NCI-H748 treated with DMSO at 0.1 percent for 48 hours (cell line): Measurements from ENCODE around the gene SHISAL2A.
"Not testable (repeated sequence)": the region's sequence is repeated elsewhere in the genome, so short reads cannot be mapped to it uniquely, and the experiment has no call there.

Experiments used
- DNase-seq: peaks from one replicate; lab custom pipeline; 2025; lab: John Stamatoyannopoulos, UW

Gene SHISAL2A

DNA sequence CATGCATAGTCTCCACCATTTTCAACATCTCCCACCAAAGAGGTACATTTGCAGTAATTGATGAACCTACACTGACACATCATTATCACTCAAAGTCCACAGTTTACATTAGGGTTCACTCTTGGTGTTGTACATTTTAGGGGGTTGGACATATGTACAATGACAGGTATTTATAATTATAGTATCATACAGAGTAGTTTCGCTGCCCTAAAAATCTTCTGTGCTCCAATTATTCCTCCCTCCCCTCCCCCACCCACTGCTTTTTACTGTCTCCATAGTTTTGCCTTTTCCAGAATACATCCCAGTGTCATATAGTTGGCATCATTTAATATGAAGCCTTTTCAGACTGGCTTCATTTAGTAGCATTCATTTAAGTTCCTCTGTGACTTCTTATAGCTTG is 51.6 kb downstream of the SHISAL2A start:
- no peak for DNase-seq

DNA sequence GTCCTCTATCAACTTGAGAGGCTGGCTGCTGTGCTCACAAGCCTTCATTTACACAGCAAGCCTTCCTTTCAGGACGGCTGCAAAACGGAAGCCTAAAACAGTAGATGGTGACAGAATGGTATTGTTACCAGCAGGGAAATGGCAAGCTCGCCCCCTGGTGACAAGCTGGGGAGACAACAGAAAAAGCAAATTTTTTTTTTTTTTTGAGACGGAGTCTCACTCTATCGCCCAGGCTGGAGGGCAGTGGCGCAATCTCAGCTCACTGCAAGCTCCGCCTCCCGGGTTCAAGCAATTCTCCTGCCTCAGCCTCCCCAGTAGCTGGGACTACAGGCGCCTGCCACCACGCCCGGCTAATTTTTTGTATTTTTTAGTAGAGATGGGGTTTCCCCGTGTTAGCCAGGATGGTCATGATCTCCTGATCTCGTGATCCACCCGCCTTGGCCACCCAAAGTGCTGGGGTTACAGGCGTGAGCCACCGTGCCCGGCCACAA is 53.3 kb downstream of the SHISAL2A start:
- DNase-seq = peak; percentile 43

DNA sequence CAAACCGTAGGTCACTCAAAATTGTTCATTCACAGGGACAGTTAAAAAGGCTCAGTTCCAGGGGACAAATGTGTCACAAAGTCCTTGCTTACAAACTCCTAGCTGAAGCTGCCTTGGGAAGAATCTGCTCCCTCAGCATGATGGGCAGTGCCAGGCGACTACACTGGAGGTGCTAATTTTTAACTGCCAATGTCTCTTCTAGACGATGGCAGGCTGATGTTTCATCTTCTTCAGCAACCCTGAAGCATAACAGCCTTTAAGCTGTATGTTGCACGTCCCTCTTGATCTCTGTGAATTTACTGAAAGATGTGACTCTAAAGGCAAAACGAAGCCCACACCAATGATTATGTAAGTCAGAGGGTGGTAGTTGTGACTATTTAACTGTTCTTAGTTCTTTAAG is 53.9 kb downstream of the SHISAL2A start:
- no peak for DNase-seq

DNA sequence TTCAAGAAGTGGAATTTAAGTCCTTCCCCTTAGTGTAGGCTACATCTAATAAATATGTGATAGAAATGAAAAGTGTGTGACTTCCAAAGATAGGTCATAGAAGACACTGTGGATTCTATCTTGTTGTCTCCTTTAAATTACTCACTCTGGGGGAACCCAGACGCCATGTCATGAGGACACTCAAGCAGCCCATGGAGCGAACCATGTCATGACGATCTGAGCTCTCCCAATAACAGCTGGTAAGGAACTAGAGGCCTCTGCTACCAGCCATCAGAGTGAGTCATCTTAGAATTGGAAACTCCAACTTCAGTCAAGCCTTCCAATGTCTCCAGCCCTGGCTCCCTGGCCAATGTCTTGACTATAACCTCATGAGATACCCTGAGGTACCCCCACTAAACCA is 58.9 kb downstream of the SHISAL2A start:
- no peak for DNase-seq

DNA sequence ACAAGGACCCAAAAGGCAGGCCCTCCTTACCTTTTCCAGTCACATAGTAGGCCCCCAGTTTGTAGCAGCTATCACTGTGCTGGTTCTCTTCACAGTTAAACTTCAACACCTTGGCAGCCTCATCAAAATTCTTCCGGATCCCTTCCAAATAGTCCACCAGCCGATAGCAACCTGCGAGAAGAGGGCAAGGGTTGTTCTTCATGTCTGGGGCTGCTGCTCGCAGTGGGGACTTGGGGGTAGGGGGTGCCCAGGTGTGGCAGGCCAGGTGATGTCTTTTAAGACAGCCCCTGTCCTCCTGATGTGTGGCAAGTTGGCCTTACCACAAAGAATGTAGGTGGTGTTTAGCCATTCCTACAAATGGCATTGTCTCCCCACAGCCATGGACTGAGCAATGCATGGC is 59.7 kb downstream of the SHISAL2A start:
- no peak for DNase-seq

DNA sequence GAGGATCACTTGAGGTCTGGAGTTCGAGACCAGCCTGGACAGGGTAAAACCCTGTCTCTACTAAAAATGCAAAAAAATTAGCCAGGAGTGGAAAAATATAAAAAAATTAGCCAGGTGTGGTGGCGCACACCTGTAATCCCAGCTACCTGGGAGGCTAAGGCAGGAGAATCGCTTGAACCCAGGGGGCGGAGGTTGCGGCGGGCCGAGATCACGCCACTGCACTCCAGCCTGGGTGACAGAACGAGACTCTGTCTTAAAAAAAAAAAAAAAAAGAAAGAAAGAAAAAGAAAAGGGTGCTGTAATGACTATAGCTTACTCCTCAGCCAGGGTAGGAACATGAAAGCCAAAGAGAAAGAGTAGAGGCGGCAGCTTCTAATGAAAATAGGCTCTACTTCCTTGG is 60.4 kb downstream of the SHISAL2A start:
- not testable (repeated sequence) for DNase-seq

DNA sequence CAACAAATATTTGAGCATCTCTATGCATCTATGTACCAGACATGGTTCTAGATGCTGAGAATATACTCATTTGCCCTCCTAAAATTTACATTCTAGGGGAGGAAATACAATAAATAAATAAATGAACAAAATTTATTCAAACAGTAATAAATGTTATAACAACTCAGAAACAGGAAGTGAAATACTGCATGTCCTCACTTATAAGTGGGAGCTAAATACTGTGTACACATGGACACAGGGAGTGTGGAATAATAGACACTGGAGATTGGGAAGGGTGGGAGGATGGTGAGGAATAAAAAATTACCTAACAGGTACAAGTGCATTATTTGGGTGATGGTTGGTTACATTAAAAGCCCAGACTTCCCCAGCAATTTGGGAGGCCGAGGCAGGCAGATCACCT is 60.9 kb downstream of the SHISAL2A start:
- DNase-seq = no peak

DNA sequence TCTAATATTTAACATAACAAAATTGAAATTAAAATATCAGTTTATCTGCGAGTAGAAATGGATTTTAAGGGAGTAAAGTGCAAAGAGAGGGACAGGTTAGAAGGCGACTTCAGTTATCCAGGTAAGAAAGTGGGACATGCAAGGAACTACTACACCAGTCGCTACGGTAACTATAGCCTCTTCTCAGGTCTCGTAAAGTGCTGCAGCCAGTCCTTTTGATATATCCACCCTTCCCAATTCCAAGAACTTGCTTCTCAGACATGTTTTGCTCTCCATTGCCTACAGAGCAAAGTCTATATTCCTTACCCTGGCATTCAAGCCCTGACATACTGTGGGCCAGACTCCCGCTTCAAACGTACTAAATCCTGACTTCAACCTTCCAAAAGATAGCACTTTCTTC is 62.7 kb downstream of the SHISAL2A start:
- DNase-seq = no peak

DNA sequence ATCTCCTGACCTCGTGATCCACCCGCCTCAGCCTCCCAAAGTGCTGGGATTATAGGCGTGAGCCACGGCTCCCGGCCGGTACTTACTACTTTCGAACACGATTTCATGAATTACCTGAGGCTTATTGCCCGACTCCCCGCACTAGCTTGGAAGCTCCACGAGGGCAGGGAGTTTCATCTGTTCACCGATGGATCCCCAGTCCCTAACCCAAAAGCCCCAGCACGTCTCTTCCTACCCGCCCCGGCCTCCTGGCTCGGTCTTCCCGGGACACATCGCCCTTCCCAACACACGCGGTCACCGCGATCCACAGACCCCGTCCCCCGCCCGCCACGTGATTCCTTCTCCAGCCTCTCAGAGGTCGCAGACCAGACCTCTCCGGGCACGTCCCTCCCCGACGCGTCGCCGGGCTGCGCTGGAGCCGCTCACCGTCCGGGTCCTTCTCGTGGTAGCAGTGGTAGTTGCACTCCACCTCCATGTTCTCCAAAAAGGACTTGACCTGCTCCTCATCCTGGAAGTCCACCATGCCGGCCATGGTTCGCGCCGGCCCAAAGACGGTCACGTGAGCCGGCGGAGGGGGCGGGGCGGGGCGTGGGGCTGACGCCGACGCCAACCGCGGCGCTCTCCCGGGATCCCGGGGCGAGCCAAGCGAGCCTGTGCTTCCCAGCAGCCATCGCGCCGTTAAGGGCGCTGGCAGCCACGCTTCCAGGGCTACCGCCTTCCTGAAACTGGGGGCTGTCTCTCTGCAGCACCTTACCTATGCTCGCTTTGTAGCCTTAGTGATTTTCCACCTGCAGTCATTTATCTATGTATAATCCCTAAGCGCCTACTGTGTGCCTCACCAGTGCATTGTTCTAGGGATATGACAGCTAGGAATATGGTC is 65.1 kb downstream of the SHISAL2A start, which contains the start of gene COA7:
TSS of gene COA7 (minus strand) at position 553 of the 880 bp plus-strand sequence. CDS start at position 532, 21 bp downstream.
- peak; percentile 59 for DNase-seq

DNA sequence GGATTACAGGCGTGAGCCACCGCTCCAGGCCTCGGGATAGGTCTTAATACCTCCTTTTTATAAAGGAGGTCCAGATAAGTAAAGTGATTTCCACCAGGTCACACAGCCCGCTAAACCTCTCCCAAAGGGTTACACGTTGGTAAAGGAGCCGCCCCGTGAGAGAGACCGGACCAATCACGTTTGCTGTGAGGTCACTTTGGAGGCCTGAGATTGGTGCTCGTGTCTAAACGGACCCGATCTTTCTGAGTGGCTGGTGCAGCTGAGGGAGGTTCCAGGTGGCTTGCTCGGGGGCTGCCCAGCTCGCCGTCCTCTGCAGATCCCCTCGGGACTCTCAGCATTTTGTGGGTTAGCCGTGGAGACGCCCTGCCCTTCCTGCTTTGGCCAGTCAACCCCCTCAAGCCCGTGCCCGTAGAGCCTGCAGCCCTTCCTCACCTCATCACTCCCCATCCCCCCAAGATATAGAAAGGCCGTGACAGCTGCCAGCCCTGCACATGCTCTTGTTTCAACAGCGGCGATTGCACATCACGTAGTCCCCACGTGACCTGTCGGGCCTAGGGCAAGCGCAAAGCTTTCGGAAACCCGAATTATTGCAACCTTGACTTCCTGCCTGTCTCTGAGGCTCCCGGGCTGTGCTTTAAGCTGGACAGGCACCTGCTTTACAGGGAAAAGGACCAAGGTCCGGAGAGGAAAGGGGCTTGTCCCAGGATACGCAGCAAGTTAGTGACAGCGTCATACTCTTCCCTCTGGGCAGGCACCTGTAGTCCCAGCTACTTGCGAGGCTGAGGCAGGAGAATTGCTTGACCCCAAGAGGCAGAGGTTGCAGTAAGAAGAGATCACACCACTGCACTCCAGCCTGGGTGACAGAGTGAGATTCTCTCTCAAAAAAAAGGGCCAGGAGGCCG is 70.2 kb downstream of the SHISAL2A start:
- DNase-seq = peak; percentile 80

DNA sequence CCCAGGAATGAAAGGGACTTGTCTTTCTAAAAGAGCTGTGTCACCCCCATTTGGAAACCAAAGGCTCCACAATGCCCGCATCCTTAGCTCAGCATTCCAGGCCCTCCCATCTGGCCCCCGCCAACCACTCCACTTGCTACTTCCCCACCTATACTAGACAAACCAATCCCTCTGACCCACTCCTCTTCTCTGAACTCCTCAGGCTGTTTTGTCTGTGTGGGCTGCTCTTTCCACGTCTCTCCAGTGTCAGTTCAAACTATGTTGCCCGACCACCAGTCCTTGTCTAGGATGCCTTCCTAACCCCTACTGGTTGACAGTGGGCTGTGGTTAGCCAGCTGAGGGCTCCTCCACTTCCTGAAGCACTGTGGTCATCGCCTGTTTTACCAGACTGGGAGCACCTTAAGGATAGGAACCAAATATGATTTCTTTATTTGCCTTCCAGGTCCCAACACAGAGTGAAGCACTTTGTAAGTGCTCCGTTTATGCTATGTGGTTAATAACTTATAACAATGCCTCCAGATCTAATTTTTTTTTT is 73.2 kb downstream of the SHISAL2A start:
- DNase-seq = no peak
